Activated T-cell treated with anti-CD3 and anti-CD28 coated beads for 1 hour (primary cell): ENCODE measurements around the gene CMTM3.

Experiments used
- DNase-seq: peaks from one replicate; pipeline ENCODE4 v3.0.0-alpha.2; 2020; ENCODE audit warnings: low read depth

Gene CMTM3

GRCh38 chr16:66662445-66663194 lies 58.1 kb downstream of the CMTM3 start:
- DNase-seq, result no peak
